ENCODE results near the gene LGALS7B. TPM values are rescaled to one million over a fixed set of nuclear protein-coding genes. Genes with fewer than 3 reads are reported as not detected.

Gene LGALS7B
- polyA plus RNA-seq, 1 donor from 2014 or later, result not detected

GRCh38 chr19:38808741-38809140, 19.7 kb downstream of the LGALS7B start:
- no peaks in the 10 kb centered on the region for H3K9me2 ChIP-seq (ENCODE audit: insufficient read depth, low read length)
- no peak overlapping the region for H2AFZ ChIP-seq (ENCODE audit: low read depth, low read length)
- TF ChIP-seq CTCF (IDR thresholded peaks at IDR 0.05; ENCODE audit: poor library complexity, severe bottlenecking) (no peak), SMC3 (conservative IDR thresholded peaks at IDR 0.05; ENCODE audit: poor library complexity) (no peak), RAD21 (conservative IDR thresholded peaks at IDR 0.05) (no peak), POLR2AphosphoS5 (IDR thresholded peaks at IDR 0.05) (no peak), EZH2 (IDR thresholded peaks at IDR 0.05; ENCODE audit: borderline replicate concordance, insufficient read depth, low read length, poor library complexity, severe bottlenecking) (no peak), TAF1 (IDR thresholded peaks at IDR 0.05; ENCODE audit: low read depth) (no peak), EP300 (conservative IDR thresholded peaks at IDR 0.05; ENCODE audit: poor library complexity, severe bottlenecking) (no peak)
- H3K9ac ChIP-seq (ENCODE audit: low read length), result no peak overlapping the region
- no peak overlapping the region for H3K4me3 ChIP-seq (ENCODE audit: low read length)
- no peaks in the 10 kb centered on the region for H3K27me3 ChIP-seq (ENCODE audit: insufficient read depth, low read depth, low read length)
- no peaks in the 10 kb centered on the region for H3F3A ChIP-seq (ENCODE audit: insufficient read depth, low read length, poor library complexity, severe bottlenecking)
- H3K27ac ChIP-seq (ENCODE audit: low read length), result no peak overlapping the region
- H3K79me2 ChIP-seq (replicated peaks; ENCODE audit: insufficient read depth, low read length), result no peaks in the 10 kb centered on the region
- no peak overlapping the region for H3K4me2 ChIP-seq (ENCODE audit: low read length)
- no peaks in the 10 kb centered on the region for H3K36me3 ChIP-seq (ENCODE audit: insufficient read depth, low read length)
- no peaks in the 10 kb centered on the region for H4K20me1 ChIP-seq (ENCODE audit: insufficient read depth)
- H3K9me3 ChIP-seq (ENCODE audit: low read length), result no peaks in the 10 kb centered on the region

- H3K9ac ChIP-seq (ENCODE audit: low read length), result no peak overlapping the region
- no peak for TF ChIP-seq RAD21 (conservative IDR thresholded peaks at IDR 0.05)
- no peak for TF ChIP-seq MXI1 (conservative IDR thresholded peaks at IDR 0.05; ENCODE audit: poor library complexity, severe bottlenecking)
- TF ChIP-seq EP300 (conservative IDR thresholded peaks at IDR 0.05; ENCODE audit: poor library complexity, severe bottlenecking), result no peak
- TF ChIP-seq CTCF (IDR thresholded peaks at IDR 0.05; ENCODE audit: poor library complexity, severe bottlenecking), result no peak
- TF ChIP-seq REST (IDR thresholded peaks at IDR 0.05; ENCODE audit: borderline replicate concordance), result no peak
- TF ChIP-seq POLR2AphosphoS5 (IDR thresholded peaks at IDR 0.05), result no peak
- no peak for TF ChIP-seq TAF1 (IDR thresholded peaks at IDR 0.05; ENCODE audit: low read depth)
- TF ChIP-seq EZH2 (IDR thresholded peaks at IDR 0.05; ENCODE audit: borderline replicate concordance, insufficient read depth, low read length, poor library complexity, severe bottlenecking), result no peak
- TF ChIP-seq SMC3 (conservative IDR thresholded peaks at IDR 0.05; ENCODE audit: poor library complexity), result no peak
- no peak overlapping the region for H3K27ac ChIP-seq (ENCODE audit: low read length)
- H3K9me2 ChIP-seq (ENCODE audit: insufficient read depth, low read length), result no peaks in the 10 kb centered on the region
- no peak overlapping the region for H2AFZ ChIP-seq (ENCODE audit: low read depth, low read length)
- H4K20me1 ChIP-seq (ENCODE audit: insufficient read depth), result no peaks in the 10 kb centered on the region
- H3F3A ChIP-seq (ENCODE audit: insufficient read depth, low read length, poor library complexity, severe bottlenecking), result no peaks in the 10 kb centered on the region
- H3K9me3 ChIP-seq (ENCODE audit: low read length), result no peaks in the 10 kb centered on the region
- no peaks in the 10 kb centered on the region for H3K36me3 ChIP-seq (ENCODE audit: insufficient read depth, low read length)
- H3K4me2 ChIP-seq (ENCODE audit: low read length), result no peak overlapping the region
- no peak overlapping the region for H3K4me3 ChIP-seq (ENCODE audit: low read length)
- no peaks in the 10 kb centered on the region for H3K79me2 ChIP-seq (replicated peaks; ENCODE audit: insufficient read depth, low read length)
- no peaks in the 10 kb centered on the region for H3K27me3 ChIP-seq (ENCODE audit: insufficient read depth, low read depth, low read length)
These were observed 20.7 kb downstream of the LGALS7B start for GRCh38 chr19:38809592-38810252.
